Measurements from ENCODE around the gene MTAP. TPM values are rescaled to one million over a fixed set of nuclear protein-coding genes. Genes with fewer than 3 reads are reported as not detected.

MTAP gene
- total RNA-seq, 2 experiments from 2014 or later = 70.2 to 73.9 TPM

- ATAC-seq (no peak), DNase-seq (no peak)
- ChIA-PET CTCF (interaction anchor here (0.9 to 1.2 kb wide), 2 partner anchors 9 to 296 kb away, joined by 3 to 6 read pairs; no protein-coding TSS in a partner anchor), POLR2A (no interaction called here)
- H3K4me3 Mint-ChIP-seq = no peak overlapping the region
- peaks cover 2% of the 10 kb centered on the region for H3K9me3 Mint-ChIP-seq
- intact Hi-C loops (cut with micrococcal nuclease) = no loop called here
- H3K36me3 Mint-ChIP-seq (ENCODE audit: low read depth) = no peaks in the 10 kb centered on the region
- peaks cover 15% of the 10 kb centered on the region for H3K4me1 Mint-ChIP-seq (ENCODE audit: low read depth)
- no peak for TF ChIP-seq CTCF (IDR thresholded peaks at IDR 0.05)
- H3K27me3 Mint-ChIP-seq = peaks cover 32% of the 10 kb centered on the region
- no peak overlapping the region for H3K27ac Mint-ChIP-seq
Observed at GRCh38 chr9:21762064-21762463, 40.4 kb upstream of the MTAP start.

- peaks cover 15% of the 10 kb centered on the region for H3K4me1 Mint-ChIP-seq (ENCODE audit: low read depth)
- ChIA-PET POLR2A (no interaction called here), CTCF (no interaction called here)
- H3K9me3 Mint-ChIP-seq = peaks cover 2% of the 10 kb centered on the region
- H3K27me3 Mint-ChIP-seq = peaks cover 21% of the 10 kb centered on the region
- no peak for DNase-seq
- no peak overlapping the region for H3K27ac Mint-ChIP-seq
- no peaks in the 10 kb centered on the region for H3K36me3 Mint-ChIP-seq (ENCODE audit: low read depth)
- no peak for ATAC-seq
- intact Hi-C loops (cut with micrococcal nuclease) = no loop called here
- no peak overlapping the region for H3K4me3 Mint-ChIP-seq
- TF ChIP-seq CTCF (IDR thresholded peaks at IDR 0.05) = no peak
Observed at GRCh38 chr9:21764846-21765245, 37.6 kb upstream of the MTAP start.

- Mint-ChIP-seq H3K27me3 (peaks cover 19% of the 10 kb centered on the region), H3K9me3 (peaks cover 2% of the 10 kb centered on the region), H3K27ac (no peak overlapping the region), H3K4me1 (ENCODE audit: low read depth) (peaks cover 19% of the 10 kb centered on the region), H3K4me3 (no peak overlapping the region), H3K36me3 (ENCODE audit: low read depth) (no peaks in the 10 kb centered on the region)
- ATAC-seq (no peak), DNase-seq (no peak)
- ChIA-PET CTCF (interaction anchor here (0.5 to 1.5 kb wide), 3 partner anchors 14 to 332 kb away, joined by 3 read pairs; no protein-coding TSS in a partner anchor), POLR2A (no interaction called here)
- intact Hi-C loops (cut with micrococcal nuclease) = no loop called here
- no peak for TF ChIP-seq CTCF (IDR thresholded peaks at IDR 0.05)
Observed at GRCh38 chr9:21766096-21766495, 36.3 kb upstream of the MTAP start.

GRCh38 chr9:21770871-21771560 is 31.4 kb upstream of the MTAP start:
- Mint-ChIP-seq H3K9me3 (no peaks in the 10 kb centered on the region), H3K27me3 (peaks cover 1% of the 10 kb centered on the region), H3K27ac (no peak overlapping the region), H3K4me3 (no peak overlapping the region), H3K36me3 (ENCODE audit: low read depth) (no peaks in the 10 kb centered on the region), H3K4me1 (ENCODE audit: low read depth) (peaks cover 9% of the 10 kb centered on the region)
- ChIA-PET CTCF (interaction anchor here (1.2 to 1.8 kb wide), 5 partner anchors 9 to 305 kb away, joined by 3 to 6 read pairs (median 4); no protein-coding TSS in a partner anchor), POLR2A (interaction anchor here (1.2 kb wide), 1 partner anchor 20 kb away, joined by 4 read pairs; no protein-coding TSS in a partner anchor)
- no peak for DNase-seq
- intact Hi-C loops (cut with micrococcal nuclease) = loop anchor here (10.0 kb wide), 1 partner anchor 196 kb away; no protein-coding TSS in a partner anchor
- no peak for TF ChIP-seq CTCF (IDR thresholded peaks at IDR 0.05)
- peak; percentile 58 for ATAC-seq

- POLR2A ChIA-PET = no interaction called here
- DNase-seq = no peak
- CTCF ChIA-PET = interaction anchor here (1.3 to 1.9 kb wide), 2 partner anchors 11 to 69 kb away, joined by 4 to 7 read pairs; no protein-coding TSS in a partner anchor
- TF ChIP-seq CTCF (IDR thresholded peaks at IDR 0.05) = no peak
- peaks cover 3% of the 10 kb centered on the region for H3K4me1 Mint-ChIP-seq (ENCODE audit: low read depth)
- H3K9me3 Mint-ChIP-seq = no peaks in the 10 kb centered on the region
- H3K4me3 Mint-ChIP-seq = no peak overlapping the region
- H3K27ac Mint-ChIP-seq = no peak overlapping the region
- intact Hi-C loops (cut with micrococcal nuclease) = loop anchor here (10.0 kb wide), 1 partner anchor 203 kb away; no protein-coding TSS in a partner anchor
- no peaks in the 10 kb centered on the region for H3K36me3 Mint-ChIP-seq (ENCODE audit: low read depth)
- no peaks in the 10 kb centered on the region for H3K27me3 Mint-ChIP-seq
- ATAC-seq = no peak
Observed at GRCh38 chr9:21777701-21778100, 24.7 kb upstream of the MTAP start.

All from activated CD8-positive, alpha-beta T cell treated with anti-CD3 and anti-CD28 coated beads for 36 hours (primary cell).